Measurements from ENCODE around the gene OR4D2.

DNA sequence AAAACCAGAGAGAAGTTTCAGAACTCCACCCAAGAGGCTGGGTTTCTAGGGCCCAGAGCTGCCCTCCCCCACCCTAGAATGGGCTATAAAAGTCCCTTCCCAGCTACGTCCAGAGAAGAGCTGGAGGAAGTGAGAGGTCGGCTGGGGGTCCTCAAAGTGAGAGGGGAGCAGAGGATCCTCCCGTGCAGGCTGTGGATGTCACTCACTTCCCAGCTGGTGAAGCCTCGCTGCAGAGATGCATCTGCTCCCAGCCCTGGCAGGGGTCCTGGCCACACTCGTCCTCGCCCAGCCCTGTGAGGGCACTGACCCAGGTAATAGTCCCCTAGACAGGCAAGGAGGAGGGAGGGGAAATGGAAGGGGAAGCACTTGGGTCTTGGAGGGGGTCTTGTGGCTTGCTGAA, 25.8 kb downstream of the OR4D2 start, which contains the start of gene EPX:
- TF ChIP-seq CTCF (IDR thresholded peaks at IDR 0.05) (no peak), POLR2AphosphoS5 (IDR thresholded peaks at IDR 0.05; ENCODE audit: insufficient read depth in 1 of 2, low read depth in 1 of 2) (no peak)

Measured in vagina (tissue), 2 donors.